GM10847 (cell line): ENCODE results near the gene ATAD3B.
A peak's percentile ranks its signal among the peaks of the same experiment; 100 is the strongest.

ENCODE experiments used
- POLR2A ChIP-seq: IDR thresholded peaks from 2 replicates; pipeline ENCODE4 v1.6.1; 2011; ENCODE audit not compliant: insufficient read length; ENCODE audit errors: extremely low read depth

The ATAD3B gene

GRCh38 chr1:1471389-1472052 lies at the start of gene ATAD3B:
ATAD3B (plus strand) TSS chr1:1471765; CDS start chr1:1471885, 120 bp downstream.
- TF ChIP-seq POLR2A: peak; percentile 68

DNA sequence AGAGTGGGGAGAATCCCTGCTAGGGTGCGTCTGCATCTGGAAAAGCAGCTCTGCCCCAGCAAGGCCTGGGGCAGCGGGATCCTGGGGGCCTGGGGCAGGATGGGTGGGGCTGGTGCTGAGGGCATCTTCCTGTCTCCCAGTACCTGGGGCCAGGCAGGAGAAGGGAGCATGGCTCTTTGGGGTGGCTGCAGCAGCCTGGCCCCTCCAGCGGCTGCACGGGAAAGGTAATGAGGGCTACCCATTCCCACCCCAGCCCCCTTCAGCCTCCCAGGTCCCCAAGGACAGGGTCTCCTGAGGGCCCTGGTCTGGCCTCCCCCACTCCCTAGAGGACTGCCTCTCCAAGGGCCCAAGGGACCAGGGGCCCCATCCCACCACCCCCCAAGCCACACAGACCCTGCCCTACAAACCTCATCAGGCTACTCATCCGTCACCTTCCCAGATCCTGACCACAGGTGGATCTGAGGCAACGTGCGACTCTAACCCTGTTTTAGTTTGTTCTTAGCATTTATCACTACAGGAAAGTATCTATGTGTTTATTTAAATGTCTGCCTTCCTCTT lies 49.6 kb upstream of the ATAD3B start:
- no peak for TF ChIP-seq POLR2A

DNA sequence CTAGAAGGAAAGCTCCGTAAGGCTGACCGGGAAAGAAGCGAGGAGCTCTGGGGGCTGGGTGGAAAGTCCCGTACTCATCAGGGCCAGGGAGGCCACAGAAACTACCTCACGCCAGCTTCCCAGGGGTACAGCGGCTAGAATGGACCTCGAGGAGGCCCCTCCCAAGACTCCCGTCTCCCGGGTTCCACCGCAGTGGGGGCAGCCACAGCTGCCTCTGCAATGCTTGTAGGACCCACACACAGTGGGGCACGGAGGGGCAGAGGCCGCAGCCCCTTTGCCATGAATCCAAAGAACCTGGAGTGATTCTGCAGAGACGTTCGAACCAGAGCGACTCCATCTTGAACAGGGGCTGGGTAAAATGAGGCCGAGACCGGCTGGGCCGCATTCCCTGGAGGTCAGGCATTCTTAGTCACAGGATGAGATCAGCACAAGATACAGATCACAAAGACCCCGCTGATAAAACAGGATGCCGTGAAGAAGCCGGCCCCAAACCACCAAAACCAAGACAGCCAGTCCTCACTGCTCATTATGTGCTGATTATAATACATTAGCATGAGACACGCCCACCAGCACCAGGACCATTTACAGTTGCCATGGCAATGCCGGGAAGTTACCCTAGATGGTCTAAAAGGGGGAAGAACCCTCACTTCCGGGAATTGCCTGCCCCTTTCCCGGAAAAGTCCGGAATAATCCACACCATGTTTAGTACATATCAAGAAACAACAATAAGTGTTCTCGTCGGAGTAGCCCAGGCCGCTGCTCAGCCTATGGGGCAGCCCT lies 48.9 kb upstream of the ATAD3B start:
- no peak for TF ChIP-seq POLR2A

DNA sequence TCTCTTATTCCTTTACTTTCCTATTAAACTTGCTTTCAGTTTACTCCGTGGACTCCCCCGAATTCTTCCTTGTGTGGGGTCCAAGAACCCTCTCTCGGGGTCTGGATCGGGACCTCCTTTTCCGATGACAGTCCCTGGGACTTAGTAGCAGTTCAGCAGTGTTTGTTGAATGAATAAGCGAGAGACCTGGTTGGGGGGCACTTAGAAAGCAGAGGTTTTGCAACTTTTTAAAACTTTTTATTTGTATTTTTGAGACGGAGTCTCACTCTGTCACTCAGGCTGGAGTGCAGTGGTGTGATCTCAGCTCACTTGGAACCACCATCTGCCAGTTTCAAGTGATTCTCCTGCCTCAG lies 48.3 kb upstream of the ATAD3B start:
- TF ChIP-seq POLR2A: no peak

- no peak for TF ChIP-seq POLR2A
Measured at GRCh38 chr1:1424707-1425106, 46.9 kb upstream of the ATAD3B start.

DNA sequence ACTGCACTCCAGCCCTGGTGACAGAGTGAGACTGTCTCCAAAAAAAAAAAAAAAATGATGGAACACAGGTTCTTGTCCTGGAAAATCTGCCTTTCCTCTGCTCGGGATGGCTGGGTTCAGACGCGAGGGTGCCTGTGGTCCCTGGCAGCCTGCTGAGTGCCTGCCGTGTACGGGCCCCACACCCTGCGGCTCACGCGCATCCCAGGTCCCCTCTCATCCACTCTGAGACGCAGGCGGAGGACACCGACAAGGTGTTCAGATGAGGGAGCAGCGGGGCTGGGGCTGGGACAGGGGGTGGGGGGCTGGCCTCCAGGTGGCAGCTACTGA lies 46.2 kb upstream of the ATAD3B start:
- TF ChIP-seq POLR2A: no peak

DNA sequence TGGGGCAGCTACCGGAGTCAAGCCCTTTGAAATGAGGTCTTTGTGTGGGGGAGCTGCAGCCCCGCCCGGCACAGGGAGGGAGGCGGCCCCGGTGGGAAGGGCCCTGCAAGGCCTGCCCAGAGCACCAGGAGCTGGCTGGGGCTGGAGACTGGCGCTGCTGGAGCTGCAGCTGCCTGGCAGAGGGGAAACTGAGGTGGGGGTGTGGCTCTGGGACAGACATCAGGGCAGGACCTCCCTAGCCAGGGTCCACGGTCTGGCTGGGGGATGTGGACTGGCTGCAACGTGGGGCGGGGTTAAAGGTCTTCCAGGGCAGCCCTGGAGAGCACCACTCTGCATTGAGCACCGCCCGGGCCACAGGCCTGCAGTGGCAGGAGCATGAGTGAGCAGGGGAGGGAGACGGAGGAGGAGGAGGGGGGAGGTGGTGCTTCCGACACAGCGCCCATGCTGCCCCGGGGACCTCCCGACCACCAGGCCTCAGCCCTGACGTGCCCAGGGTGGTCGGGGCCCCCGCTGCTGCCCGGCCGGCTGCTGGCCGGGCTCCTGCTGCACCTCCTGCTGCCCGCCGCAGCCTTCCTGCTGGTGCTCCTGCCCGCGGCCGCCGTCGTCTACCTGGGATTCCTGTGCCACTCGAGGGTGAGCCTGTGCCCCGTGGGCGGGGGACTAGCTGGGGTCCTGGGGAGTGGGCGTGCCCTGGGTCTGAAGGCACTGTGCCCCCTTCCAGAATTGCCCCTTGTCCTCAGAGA lies 45.6 kb upstream of the ATAD3B start:
- TF ChIP-seq POLR2A: no peak

DNA sequence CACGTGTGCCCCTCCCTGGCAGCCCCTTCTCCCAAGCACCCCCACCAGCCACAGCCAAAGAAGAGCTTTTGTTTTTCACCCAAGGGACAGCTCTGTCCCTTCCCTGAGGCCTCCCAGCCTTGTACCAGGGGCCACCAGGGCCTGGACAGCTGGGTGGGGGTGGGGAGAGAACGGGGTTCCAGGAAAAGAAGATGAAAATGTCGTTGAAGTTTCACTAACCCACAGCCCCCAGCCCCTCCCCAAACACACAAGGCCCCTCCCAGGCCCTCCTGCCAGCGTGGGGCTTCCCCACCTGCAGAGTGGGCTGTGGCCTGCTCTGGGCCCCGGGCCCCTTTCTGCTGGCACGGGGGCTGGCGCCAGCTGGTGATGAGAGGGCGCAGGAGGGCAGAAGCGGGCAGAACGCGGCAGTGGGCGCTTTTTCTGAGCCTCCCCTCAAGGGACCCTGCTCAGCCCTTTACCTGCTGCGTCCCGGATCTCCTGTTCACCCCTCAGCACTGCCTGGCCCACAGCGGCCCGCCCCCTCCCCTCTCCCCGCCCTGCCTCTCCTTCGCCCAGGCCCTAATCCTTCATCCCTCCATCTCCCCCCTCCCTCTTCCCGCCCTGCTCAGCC lies 45.0 kb upstream of the ATAD3B start:
- TF ChIP-seq POLR2A: no peak

DNA sequence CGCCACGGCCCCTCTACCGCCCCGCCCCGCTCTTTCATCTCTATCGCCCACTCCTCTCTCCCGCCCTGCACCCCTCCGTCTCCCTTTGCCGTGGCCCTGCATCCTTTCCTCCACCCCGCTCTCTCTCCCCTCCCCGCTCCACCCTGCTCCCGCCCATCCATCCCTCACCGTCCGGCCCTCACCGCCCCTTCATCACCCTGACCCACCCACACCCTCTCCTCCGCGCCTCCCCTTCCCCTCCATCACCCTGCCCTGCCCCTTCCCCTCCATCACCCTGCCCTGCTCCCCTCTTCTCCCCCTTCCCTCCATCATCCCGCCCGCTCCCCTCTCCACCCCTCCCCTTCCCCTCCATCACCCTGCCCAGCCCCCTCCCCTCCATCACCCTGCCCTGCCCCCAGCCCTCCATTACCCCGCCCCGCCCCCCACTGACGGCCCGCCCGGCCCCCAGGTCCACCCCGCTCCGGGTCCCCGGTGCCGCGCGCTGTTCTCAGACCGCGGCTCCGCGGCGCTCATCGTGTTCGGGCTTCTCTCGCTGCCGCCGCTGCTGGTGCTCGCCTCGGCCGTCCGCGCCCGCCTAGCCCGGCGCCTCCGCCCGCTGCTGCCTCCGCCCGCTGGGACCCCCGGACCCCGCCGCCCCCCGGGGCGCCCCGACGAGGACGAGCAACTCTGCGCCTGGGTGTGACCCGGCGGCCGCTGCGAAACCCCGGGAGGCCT lies 44.3 kb upstream of the ATAD3B start:
- no peak for TF ChIP-seq POLR2A

DNA sequence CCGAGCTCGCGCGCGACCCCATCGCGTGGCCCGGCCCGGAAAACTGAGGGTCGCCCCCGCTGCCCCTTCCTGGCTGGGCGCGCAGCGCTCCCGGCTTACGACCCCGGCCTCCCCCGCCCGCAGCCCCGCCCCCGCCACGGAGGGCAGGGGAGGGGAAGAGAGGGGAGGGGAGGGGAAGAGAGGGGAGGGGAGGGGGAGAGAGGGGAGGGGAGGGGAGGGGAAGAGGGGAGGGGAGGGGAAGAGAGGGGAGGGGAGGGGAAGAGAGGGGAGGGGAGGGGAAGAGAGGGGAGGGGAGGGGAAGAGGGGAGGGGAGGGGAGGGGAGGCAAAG lies 43.8 kb upstream of the ATAD3B start:
- TF ChIP-seq POLR2A: no peak

DNA sequence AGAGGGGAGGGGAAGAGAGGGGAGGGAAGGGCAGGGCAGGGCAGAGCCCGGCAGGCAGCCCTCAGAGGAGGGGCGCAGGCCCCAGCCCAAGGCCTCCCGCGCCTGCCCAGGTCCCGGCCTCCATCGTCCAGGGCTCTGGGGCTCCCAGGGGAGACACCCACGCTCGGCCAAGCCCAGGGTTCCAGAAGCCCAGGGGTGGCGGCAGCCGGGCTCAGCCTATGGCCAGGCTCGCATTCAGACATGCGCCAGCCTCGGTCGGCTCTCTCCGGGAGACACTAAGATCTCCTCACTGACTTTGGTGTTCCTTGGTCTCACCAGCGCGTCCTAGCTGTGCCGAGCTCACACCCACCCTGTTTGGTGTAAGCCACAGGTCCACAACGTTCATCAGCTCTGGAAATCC lies 43.4 kb upstream of the ATAD3B start:
- TF ChIP-seq POLR2A: no peak

DNA sequence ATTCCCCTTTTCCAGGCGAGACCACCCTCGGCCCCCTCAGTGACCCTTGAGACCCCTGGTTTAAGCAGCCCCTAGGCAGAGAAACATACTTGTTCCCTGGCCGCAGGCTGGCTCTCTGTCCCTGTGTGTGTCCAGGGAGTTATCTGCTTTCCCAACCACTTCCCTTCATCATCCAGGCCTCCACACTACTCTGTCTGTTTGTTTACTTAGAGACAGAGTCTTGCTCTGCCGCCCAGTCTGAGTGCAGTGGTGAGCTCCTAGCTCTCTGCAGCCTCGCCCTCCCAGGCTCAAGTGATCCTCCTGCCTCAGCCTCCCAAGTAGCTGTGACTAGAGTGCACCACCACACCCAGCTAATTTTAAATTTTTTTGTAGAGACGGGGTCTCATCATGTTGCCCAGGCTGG lies 41.9 kb upstream of the ATAD3B start:
- no peak for TF ChIP-seq POLR2A

- TF ChIP-seq POLR2A: no peak
Measured at GRCh38 chr1:1430114-1430982, 41.2 kb upstream of the ATAD3B start.
